GM13977 (cell line): ENCODE measurements around the gene GALNT14.

ENCODE experiments used
- DNase-seq: peaks from one replicate; pipeline ENCODE4 v3.0.0; 2012; ENCODE audit warnings: low spot score
- CTCF ChIP-seq: IDR thresholded peaks from 2 replicates; pipeline ENCODE4 v1.5.1; 2012; ENCODE audit warnings: mild to moderate bottlenecking, control low read depth; ENCODE audit not compliant: insufficient read depth; ENCODE audit errors: extremely low read depth, missing control alignments
- in situ Hi-C: fragments of 300-500 bp; cut with MboI; formaldehyde crosslinking; loops from one replicate; pipeline ENCODE4 v1.12.0; 2022; ENCODE audit warnings: low sequenced_read_pairs, low pct_unique_long_range_greater_than_20kb, mixed read lengths, inconsistent platforms; ENCODE audit not compliant: unreplicated experiment

Gene GALNT14

DNA sequence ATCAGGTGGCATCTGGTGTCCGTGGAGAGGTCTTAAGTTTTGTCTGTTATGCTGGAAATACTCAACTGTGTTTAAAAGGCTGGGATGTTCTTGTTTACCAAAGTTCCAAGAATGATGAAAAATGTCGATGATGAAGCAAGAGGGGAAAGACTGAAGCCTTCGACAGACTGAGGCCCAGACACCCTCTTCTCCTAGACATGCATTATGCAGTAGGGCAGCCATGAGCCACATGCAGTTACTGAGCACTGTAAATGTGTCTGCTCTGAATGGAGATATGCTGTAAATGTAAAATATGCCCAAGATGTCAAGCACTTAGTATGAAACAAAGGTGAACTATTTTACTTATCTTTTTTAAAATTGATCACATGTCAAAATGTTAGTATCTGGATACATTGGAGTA lies 163.1 kb downstream of the GALNT14 start:
- in situ Hi-C loops = no loop called here
- DNase-seq = no peak
- no peak for TF ChIP-seq CTCF

- no peak for TF ChIP-seq CTCF
- in situ Hi-C loops = no loop called here
- DNase-seq = no peak
Observed at GRCh38 chr2:30974554-30974953, 163.7 kb downstream of the GALNT14 start.

GRCh38 chr2:30974092-30974491 lies 164.1 kb downstream of the GALNT14 start:
- no peak for DNase-seq
- in situ Hi-C loops = no loop called here
- no peak for TF ChIP-seq CTCF

DNA sequence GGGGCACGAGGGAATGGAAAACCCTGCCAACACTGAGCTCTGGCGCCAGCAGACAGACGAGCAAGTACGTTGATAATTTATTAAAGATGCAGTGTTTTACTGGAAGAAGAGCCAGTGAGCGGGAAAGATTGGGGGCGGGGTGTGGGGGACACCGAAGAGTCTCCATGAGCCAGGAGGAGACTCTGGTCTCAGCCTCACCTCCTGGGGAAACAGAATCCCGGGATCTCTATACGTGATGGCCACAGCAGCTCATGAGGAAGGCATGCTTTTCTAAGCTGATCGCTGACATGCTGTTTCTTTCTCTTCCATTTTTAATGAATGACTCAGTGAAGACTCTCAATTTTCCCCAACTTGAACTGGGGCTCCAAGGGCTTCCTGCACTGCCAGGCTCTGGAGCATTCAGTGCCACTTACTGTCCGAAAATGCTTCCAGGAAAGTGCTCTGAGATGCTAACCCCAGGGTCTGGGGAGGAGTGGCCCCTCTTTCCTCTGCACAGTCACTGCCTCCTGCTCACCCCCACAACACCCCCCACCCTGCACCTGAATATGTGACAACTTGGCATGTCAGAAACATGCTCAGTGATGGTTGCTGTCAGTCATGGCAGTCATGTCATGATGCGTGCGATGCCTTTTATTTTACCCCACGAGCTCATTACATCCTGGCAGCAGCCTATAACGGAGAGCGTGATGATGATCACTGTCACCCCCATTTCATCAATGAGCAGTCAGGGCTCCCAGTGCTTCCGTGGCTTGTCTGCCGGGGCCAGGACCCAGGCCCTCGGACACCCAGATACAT lies 166.8 kb downstream of the GALNT14 start:
- in situ Hi-C loops = no loop called here
- DNase-seq = no peak
- no peak for TF ChIP-seq CTCF

GRCh38 chr2:30968660-30969397 lies 169.4 kb downstream of the GALNT14 start:
- DNase-seq = no peak

GRCh38 chr2:30966786-30967185 lies 171.5 kb downstream of the GALNT14 start:
- TF ChIP-seq CTCF = no peak
- in situ Hi-C loops = no loop called here
- no peak for DNase-seq

More at GRCh38 chr2:30968660-30969397, 169.4 kb downstream of the GALNT14 start:
- TF ChIP-seq CTCF = no peak
- in situ Hi-C loops = no loop called here
